ENCODE results near the gene PPP2R3B.

PPP2R3B gene

DNA sequence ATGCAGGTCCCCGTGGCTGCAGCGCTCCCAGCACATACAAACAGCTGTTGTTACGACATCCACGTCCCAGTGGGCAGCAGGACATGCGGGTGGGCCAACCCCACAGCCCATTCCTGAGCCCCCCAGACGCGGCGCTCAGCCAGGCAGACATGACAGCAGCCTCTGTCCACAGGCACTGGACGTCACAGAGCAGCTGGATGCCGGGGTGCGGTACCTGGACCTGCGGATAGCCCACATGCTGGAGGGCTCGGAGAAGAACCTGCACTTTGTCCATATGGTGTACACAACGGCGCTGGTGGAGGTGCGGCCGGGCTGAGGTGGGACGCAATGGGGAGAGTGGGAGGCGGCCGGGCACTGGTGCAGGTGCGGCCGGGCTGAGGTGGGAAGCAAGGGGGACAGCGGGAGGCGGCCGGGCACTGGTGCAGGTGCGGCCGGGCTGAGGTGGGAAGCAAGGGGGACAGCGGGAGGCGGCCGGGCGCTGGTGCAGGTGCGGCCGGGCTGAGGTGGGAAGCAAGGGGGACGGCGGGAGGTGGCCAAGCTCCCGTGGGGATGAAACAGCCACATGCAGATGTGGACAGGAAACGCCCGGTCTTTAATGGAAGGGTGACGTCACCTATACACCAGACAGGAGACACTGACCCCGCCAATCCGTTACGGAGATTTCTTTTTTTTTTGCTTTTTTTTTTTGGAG, 96.1 kb downstream of the PPP2R3B start:
- H3K27ac ChIP-seq: no peak overlapping the region
- TF ChIP-seq CTCF (IDR thresholded peaks at IDR 0.05) (no peak), ZFX (IDR thresholded peaks at IDR 0.05; ENCODE audit: borderline replicate concordance) (no peak)

- no peak for TF ChIP-seq CTCF (IDR thresholded peaks at IDR 0.05)
- TF ChIP-seq ZFX (IDR thresholded peaks at IDR 0.05; ENCODE audit: borderline replicate concordance): no peak
- H3K27ac ChIP-seq: no peak overlapping the region
Measured at GRCh38 chrX:288561-288991, 98.1 kb downstream of the PPP2R3B start.

GRCh38 chrX:287670-288069, 99.0 kb downstream of the PPP2R3B start:
- TF ChIP-seq CTCF (IDR thresholded peaks at IDR 0.05) (no peak), ZFX (IDR thresholded peaks at IDR 0.05; ENCODE audit: borderline replicate concordance) (no peak)

DNA sequence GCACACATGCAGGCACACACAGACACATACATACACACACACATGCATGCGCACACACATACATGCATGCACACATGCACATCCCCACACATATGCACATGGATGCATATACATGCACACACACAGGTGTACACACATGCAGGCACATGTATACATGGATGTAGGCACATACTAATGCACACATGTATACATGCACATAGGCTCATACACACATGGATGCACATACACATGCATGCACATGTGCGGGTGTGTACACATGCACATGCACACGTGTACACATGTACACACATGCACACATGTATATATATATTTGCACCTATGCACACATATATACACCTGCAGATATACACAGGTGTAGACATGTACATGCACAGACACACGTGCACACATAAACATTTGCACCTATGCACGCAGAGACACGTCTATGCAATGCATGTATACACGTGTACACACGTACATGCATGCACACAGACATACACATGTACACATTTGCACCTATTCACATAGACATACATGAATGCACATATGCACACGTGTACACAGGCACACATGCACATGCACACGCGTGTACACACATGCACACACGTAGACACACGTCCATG, 101.5 kb downstream of the PPP2R3B start:
- TF ChIP-seq CTCF (IDR thresholded peaks at IDR 0.05): no peak
- TF ChIP-seq ZFX (IDR thresholded peaks at IDR 0.05; ENCODE audit: borderline replicate concordance): no peak
- H3K27ac ChIP-seq: peak overlapping the region; percentile 10; the same call in 1 of the 2 replicates

More at GRCh38 chrX:287670-288069, 99.0 kb downstream of the PPP2R3B start:
- H3K27ac ChIP-seq: no peak overlapping the region

Measured in 22Rv1 (cell line).